DMS53 treated with DMSO at 0.1 percent for 48 hours (cell line): ENCODE data around the gene TLR4.

Experiments
- DNase-seq: peaks from one replicate; lab custom pipeline; 2025; ENCODE audit not compliant: unreplicated experiment; lab: John Stamatoyannopoulos, UW

Gene TLR4

DNA sequence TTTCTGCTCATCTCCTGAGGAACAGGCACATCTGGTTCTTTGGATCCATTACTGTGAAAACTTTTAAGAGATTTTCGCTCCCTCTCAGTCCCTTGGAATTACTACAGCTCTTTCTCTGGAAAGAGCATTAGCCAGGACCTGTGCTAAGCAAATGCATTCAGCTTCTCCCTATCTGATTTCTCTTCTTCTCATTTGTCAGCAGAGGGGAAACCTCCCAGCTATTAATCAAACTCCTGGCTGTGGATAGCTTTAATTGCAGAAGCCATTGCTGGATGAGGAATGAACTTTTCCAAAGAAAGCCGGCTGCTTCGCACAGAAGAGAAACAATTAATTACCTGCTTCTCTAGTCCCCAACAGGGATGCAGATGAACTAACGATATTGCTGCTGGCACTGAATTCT is 37.9 kb downstream of the TLR4 start:
- DNase-seq: no peak

DNA sequence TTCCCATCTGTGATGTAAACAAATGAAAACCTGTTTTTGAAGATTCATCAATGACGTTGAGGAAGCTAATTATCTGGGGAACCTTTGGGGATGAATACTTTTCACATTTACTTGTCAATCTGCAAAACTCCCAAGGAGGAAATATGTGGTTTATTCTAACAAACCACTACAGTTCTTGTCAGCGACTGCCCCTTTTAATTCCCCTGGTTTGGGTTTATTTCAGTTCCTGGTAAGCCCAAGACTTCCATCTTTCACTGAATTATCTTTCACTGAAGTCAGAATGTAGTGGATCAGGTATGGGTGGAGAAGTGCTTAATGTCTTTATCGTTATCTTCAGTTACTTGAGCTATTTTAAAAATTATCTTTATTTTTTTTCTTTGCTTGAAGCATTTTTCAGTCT is 40.2 kb downstream of the TLR4 start:
- no peak for DNase-seq

GRCh38 chr9:117744856-117745389 is 40.7 kb downstream of the TLR4 start:
- no peak for DNase-seq

DNA sequence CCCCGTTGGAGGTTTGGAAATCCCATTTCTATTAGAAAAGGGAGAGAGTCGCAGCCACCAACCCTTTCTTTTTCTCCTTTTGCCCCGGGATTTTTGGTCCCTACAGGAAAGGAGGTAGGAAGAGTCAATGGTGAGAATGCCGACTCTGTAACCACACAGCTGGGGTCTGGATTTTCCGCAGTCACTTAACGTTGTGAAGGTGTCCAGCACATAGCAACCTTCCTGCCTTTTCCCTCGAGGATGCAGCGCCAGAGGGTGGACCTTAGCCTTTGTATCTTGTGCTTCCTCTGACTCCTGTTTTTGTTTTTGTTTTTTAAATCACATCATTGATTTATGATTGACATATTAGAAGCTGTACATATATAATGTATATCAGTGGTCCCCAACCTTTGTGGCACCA is 41.4 kb downstream of the TLR4 start:
- no peak for DNase-seq

DNA sequence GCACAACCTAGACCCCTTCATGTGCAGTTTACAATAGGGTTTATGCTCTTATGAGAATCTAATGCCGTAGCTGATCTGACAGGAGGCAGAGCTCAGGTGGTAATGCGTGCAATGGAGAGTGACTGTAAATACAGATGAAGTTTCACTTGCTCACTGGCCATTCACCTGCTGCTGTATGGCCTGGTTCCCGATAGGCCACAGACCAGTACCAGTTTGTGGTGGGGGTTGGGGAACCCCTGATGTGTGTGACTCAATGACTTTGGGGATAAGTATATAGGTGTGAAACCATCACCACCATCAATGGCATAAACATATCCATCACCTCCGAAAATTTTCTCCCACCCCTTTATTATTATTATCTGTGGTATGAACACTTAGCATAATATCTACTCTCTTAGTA is 42.1 kb downstream of the TLR4 start:
- no peak for DNase-seq

DNA sequence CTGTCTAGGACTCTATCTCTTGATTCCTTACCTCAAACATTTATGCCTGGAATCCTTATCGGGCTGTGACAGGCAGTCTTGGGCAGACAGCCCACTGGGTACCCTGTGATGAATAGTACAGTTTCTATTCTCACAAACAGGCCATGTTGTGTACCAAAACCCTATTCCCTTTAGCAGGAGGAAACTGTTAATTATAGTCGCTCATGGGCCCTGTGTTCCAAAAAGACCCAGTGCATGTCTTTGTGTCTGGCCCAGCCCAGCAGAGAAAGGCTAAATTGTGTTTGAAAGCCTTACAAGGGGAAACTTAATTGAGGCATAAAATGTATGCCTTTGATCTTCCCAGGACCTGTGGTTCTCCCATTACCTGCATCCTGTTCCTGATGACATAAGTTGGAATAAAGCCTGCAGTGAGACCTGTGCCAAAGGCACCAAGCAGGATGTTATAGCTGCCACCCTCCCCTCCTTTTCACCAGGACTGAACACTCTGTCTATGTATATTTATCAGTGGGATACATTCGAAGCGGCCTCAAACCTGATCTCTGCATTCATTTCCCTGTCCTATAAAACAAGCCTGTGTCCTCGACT is 43.3 kb downstream of the TLR4 start:
- no peak for DNase-seq

GRCh38 chr9:117750401-117750800 is 46.2 kb downstream of the TLR4 start:
- no peak for DNase-seq

DNA sequence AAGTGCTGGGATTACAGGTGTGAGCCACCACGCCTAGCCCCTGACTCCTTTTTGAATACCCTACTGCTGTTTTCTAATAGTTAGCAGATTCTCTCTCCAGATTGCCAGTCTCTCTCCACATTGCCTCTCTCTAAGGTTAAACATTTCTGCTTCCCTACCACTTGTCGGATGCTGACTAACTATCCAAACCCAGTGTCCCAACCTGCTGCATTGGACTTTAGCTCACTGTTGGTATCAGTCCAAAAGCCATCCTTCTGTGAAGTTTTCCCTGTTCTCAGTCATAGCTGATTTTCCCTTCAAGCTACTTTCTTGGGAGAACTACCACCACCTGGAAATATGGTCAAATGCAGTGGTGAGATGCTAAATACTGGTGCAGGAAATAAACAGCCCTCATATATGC is 48.7 kb downstream of the TLR4 start:
- no peak for DNase-seq

DNA sequence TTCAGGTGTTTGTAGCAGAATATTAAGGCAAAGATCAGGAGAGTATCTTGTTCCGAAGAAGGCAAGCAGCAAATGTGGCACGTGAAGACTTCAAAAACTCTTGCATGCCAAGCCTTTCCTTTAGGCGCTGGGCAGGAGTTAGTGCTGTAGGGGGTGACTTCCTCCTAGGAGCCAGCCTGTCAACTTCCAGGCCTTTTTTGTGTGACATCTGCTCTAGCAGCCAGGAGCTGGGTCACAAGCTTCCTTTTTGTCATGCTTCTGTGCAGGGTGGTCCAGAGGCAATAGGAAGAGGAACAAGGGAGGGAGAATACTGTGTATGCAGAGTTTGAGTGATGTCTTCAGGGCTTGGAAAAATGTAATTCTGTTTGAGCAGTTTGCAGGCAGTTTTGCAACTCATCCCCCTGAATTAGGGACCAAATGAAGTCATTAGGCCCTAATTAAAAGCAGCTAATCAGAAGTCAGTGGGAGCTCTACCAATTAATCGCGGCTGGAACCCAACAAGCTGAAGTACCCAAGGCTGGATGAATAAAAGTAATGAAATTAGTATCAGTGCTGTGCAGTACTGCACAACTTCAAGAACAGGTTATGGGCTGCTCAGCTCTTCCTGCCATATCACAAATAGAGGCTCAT is 53.5 kb downstream of the TLR4 start:
- no peak for DNase-seq

DNA sequence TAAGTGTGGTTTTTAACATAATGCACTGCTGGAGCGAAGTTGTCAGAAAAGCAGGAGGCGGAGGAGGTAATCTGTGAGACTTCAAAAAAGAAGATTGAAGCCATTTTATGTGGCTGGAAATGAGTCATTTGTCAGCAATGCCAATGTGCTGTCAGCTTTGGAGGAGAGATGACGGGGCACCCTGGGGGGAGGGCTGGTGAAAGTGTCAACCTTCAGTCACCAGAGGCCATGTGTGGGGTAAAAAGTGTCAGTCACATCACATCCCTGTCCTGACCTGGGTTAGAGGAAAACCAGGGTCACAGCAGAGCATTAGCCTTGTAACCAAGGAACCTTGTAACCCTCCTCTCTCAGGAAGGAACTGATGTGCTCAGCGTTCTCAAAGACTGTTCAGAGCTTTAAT is 59.1 kb downstream of the TLR4 start:
- no peak for DNase-seq

GRCh38 chr9:117768750-117769395 is 64.7 kb downstream of the TLR4 start:
- DNase-seq: no peak

DNA sequence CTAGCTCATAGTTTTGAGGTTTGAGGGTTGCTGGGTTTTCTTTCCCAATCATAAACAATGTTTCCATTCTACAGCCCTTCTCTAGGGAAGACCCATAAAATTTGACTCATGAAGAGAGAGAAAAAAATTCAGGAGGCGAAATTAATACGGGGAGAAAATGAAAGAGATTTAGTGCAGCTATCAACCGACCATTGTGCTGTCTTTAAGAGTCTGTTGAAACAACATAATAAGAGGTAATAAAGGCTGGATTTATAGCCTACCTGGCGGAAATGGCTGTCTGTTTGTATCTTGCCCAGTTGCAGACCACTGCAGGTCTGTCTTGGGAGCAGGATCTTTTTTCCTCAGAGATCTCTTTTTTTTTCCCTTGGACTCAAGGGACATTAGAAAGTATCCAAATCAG is 66.9 kb downstream of the TLR4 start:
- no peak for DNase-seq

GRCh38 chr9:117772960-117773359 is 68.8 kb downstream of the TLR4 start:
- peak; percentile 14 for DNase-seq
